ENCODE data around the gene CEACAM7. TPM values are rescaled to one million over a fixed set of nuclear protein-coding genes. Genes with fewer than 3 reads are reported as not detected.

The CEACAM7 gene
- total and polyA plus RNA-seq, 2 donors from 2014 or later, result 0.16 TPM; not detected in 1

DNA sequence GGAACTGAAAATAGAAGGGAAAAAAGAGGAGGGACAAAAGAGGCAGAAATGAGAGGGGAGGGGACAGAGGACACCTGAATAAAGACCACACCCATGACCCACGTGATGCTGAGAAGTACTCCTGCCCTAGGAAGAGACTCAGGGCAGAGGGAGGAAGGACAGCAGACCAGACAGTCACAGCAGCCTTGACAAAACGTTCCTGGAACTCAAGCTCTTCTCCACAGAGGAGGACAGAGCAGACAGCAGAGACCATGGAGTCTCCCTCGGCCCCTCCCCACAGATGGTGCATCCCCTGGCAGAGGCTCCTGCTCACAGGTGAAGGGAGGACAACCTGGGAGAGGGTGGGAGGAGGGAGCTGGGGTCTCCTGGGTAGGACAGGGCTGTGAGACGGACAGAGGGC is 20.4 kb upstream of the CEACAM7 start, which contains the start of gene CEACAM5:
Gene CEACAM5, plus strand, starts transcription at position 146 of the 400 bp plus-strand sequence. Its CDS starts 106 bp downstream, at position 252.
- no peak within 1 kb of the TSS for H3K9ac ChIP-seq (ENCODE audit: low read length in 3 of 3)
- no peaks in the 10 kb centered on the region for H3K4me1 ChIP-seq (ENCODE audit: control insufficient read depth in 2 of 3, insufficient read depth in 2 of 3, low read depth in 1 of 3, low read length in 3 of 3)
- DNase-seq, result no peak
- no peaks in the 10 kb centered on the region for H3K27me3 ChIP-seq (ENCODE audit: control insufficient read depth, insufficient read depth, low read length)
- no peak for FAIRE-seq
- intact Hi-C loops (cut with DNase I), result no loop called here
- H3K36me3 ChIP-seq (ENCODE audit: control insufficient read depth in 2 of 3, insufficient read depth in 3 of 3, low read length in 3 of 3), result no peaks in the 10 kb centered on the region
- no peak within 1 kb of the TSS for H3K27ac ChIP-seq (ENCODE audit: low read depth in 2 of 2, low read length in 2 of 2)
- no peak within 1 kb of the TSS for H3K4me3 ChIP-seq (ENCODE audit: low read length in 3 of 3)
- TF ChIP-seq, protein P1, sequence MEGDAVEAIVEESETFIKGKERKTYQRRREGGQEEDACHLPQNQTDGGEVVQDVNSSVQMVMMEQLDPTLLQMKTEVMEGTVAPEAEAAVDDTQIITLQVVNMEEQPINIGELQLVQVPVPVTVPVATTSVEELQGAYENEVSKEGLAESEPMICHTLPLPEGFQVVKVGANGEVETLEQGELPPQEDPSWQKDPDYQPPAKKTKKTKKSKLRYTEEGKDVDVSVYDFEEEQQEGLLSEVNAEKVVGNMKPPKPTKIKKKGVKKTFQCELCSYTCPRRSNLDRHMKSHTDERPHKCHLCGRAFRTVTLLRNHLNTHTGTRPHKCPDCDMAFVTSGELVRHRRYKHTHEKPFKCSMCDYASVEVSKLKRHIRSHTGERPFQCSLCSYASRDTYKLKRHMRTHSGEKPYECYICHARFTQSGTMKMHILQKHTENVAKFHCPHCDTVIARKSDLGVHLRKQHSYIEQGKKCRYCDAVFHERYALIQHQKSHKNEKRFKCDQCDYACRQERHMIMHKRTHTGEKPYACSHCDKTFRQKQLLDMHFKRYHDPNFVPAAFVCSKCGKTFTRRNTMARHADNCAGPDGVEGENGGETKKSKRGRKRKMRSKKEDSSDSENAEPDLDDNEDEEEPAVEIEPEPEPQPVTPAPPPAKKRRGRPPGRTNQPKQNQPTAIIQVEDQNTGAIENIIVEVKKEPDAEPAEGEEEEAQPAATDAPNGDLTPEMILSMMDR (IDR thresholded peaks at IDR 0.05; ENCODE audit: borderline replicate concordance, extremely low read depth, insufficient read depth), result no peak
- H3K9me3 ChIP-seq (ENCODE audit: control insufficient read depth in 2 of 3, insufficient read depth in 1 of 3, low read length in 3 of 3), result no peaks in the 10 kb centered on the region

DNA sequence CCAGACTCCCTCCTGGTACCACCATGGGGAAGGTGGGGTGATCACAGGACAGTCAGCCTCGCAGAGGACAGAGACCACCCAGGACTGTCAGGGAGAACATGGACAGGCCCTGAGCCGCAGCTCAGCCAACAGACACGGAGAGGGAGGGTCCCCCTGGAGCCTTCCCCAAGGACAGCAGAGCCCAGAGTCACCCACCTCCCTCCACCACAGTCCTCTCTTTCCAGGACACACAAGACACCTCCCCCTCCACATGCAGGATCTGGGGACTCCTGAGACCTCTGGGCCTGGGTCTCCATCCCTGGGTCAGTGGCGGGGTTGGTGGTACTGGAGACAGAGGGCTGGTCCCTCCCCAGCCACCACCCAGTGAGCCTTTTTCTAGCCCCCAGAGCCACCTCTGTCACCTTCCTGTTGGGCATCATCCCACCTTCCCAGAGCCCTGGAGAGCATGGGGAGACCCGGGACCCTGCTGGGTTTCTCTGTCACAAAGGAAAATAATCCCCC is 19.9 kb upstream of the CEACAM7 start:
- Histone ChIP-seq H3K36me3 (ENCODE audit: control insufficient read depth in 2 of 3, insufficient read depth in 3 of 3, low read length in 3 of 3) (no peaks in the 10 kb centered on the region), H3K9ac (ENCODE audit: low read length in 3 of 3) (no peak overlapping the region), H3K27me3 (ENCODE audit: control insufficient read depth, insufficient read depth, low read length) (no peaks in the 10 kb centered on the region), H3K27ac (ENCODE audit: low read depth in 2 of 2, low read length in 2 of 2) (no peak overlapping the region), H3K4me3 (ENCODE audit: low read length in 3 of 3) (no peak overlapping the region), H3K4me1 (ENCODE audit: control insufficient read depth in 2 of 3, insufficient read depth in 2 of 3, low read depth in 1 of 3, low read length in 3 of 3) (no peaks in the 10 kb centered on the region), H3K9me3 (ENCODE audit: control insufficient read depth in 2 of 3, insufficient read depth in 1 of 3, low read length in 3 of 3) (no peaks in the 10 kb centered on the region)
- FAIRE-seq (no peak), DNase-seq (no peak)
- TF ChIP-seq, protein P1 (IDR thresholded peaks at IDR 0.05; ENCODE audit: borderline replicate concordance, extremely low read depth, insufficient read depth), result no peak
- intact Hi-C loops (cut with DNase I), result no loop called here

DNA sequence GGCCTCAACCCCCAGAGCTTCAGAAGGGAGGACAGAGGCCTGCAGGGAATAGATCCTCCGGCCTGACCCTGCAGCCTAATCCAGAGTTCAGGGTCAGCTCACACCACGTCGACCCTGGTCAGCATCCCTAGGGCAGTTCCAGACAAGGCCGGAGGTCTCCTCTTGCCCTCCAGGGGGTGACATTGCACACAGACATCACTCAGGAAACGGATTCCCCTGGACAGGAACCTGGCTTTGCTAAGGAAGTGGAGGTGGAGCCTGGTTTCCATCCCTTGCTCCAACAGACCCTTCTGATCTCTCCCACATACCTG is 19.4 kb upstream of the CEACAM7 start:
- FAIRE-seq (no peak), DNase-seq (no peak)
- H3K4me1 ChIP-seq (ENCODE audit: control insufficient read depth in 2 of 3, insufficient read depth in 2 of 3, low read depth in 1 of 3, low read length in 3 of 3), result no peaks in the 10 kb centered on the region
- no peaks in the 10 kb centered on the region for H3K9me3 ChIP-seq (ENCODE audit: control insufficient read depth in 2 of 3, insufficient read depth in 1 of 3, low read length in 3 of 3)
- TF ChIP-seq, protein P1 (IDR thresholded peaks at IDR 0.05; ENCODE audit: borderline replicate concordance, extremely low read depth, insufficient read depth), result no peak
- H3K36me3 ChIP-seq (ENCODE audit: control insufficient read depth in 2 of 3, insufficient read depth in 3 of 3, low read length in 3 of 3), result no peaks in the 10 kb centered on the region
- no peaks in the 10 kb centered on the region for H3K27me3 ChIP-seq (ENCODE audit: control insufficient read depth, insufficient read depth, low read length)
- H3K9ac ChIP-seq (ENCODE audit: low read length in 3 of 3), result no peak overlapping the region
- intact Hi-C loops (cut with DNase I), result no loop called here
- H3K4me3 ChIP-seq (ENCODE audit: low read length in 3 of 3), result no peak overlapping the region
- no peak overlapping the region for H3K27ac ChIP-seq (ENCODE audit: low read depth in 2 of 2, low read length in 2 of 2)
